WTC11 (cell line): ENCODE results near the gene CDCA5. TPM values are rescaled to one million over a fixed set of nuclear protein-coding genes. Genes with fewer than 3 reads are reported as not detected.

Experiments used
- ATAC-seq: fragments of 200-7000 bp; cut with Tn5 transposase; 2 replicates; pipeline ENCODE4 v1.10.0; 2021; ENCODE audit warnings: mild to moderate bottlenecking, moderate library complexity
- CTCF ChIA-PET: fragments of 300-600 bp; sonication (Branson Sonifier 250); formaldehyde crosslinking; loops from one replicate; lab custom pipeline; 2021; ENCODE audit warnings: antibody characterized with exemption; lab: Charles Lee
- POLR2A ChIA-PET: fragments of 350-600 bp; sonication (Branson Sonifier 250); formaldehyde crosslinking; loops from one replicate; lab custom pipeline; 2021; ENCODE audit warnings: antibody characterized with exemption; lab: Charles Lee
- DNase-seq: peaks from one replicate; pipeline ENCODE4 v3.0.0; 2021; ENCODE audit warnings: low spot score
- H3K27ac Mint-ChIP-seq: 2 replicates; pipeline ENCODE4 v1.8.0; 2021; ENCODE audit warnings: mixed read lengths
- H3K27me3 Mint-ChIP-seq: 2 replicates; pipeline ENCODE4 v1.8.0; 2021; ENCODE audit warnings: low read depth, mild to moderate bottlenecking, moderate library complexity, mixed read lengths
- H3K36me3 Mint-ChIP-seq: 2 replicates; pipeline ENCODE4 v1.8.0; 2021; ENCODE audit warnings: mixed read lengths
- H3K4me1 Mint-ChIP-seq: 2 replicates; pipeline ENCODE4 v1.8.0; 2022; ENCODE audit warnings: mixed read lengths
- H3K4me3 Mint-ChIP-seq: 2 replicates; pipeline ENCODE4 v1.8.0; 2021; ENCODE audit warnings: mild to moderate bottlenecking, moderate library complexity, mixed read lengths
- H3K9me3 Mint-ChIP-seq: 2 replicates; pipeline ENCODE4 v1.8.0; 2021; ENCODE audit warnings: mixed read lengths
- ATF6 ChIP-seq: sonication (generic); formaldehyde crosslinking; IDR thresholded peaks from 2 replicates; pipeline ENCODE4 v1.8.1; 2023; ENCODE audit warnings: mild to moderate bottlenecking, missing genetic modification reagents
- E2F5 ChIP-seq: sonication (generic); formaldehyde crosslinking; IDR thresholded peaks from 2 replicates; pipeline ENCODE4 v1.8.1; 2022; ENCODE audit warnings: mild to moderate bottlenecking, moderate library complexity, missing genetic modification reagents
- EMX1 ChIP-seq: fragments of 250-450 bp; sonication (Bioruptor Pico); IDR thresholded peaks from 2 replicates; pipeline ENCODE4 v1.8.0; 2021; ENCODE audit warnings: mild to moderate bottlenecking
- ERG ChIP-seq: fragments of 250-450 bp; sonication (Bioruptor Pico); IDR thresholded peaks from 2 replicates; pipeline ENCODE4 v1.8.0; 2021; ENCODE audit warnings: mild to moderate bottlenecking
- ESRRA ChIP-seq: sonication (generic); formaldehyde crosslinking; IDR thresholded peaks from 2 replicates; pipeline ENCODE4 v1.8.1; 2022; ENCODE audit warnings: mild to moderate bottlenecking, missing genetic modification reagents, borderline replicate concordance
- GRHL2 ChIP-seq: fragments of 250-450 bp; sonication (Bioruptor Pico); IDR thresholded peaks from 2 replicates; pipeline ENCODE4 v1.8.0; 2022; ENCODE audit warnings: mild to moderate bottlenecking, moderate library complexity; ENCODE audit not compliant: insufficient replicate concordance, severe bottlenecking
- MYBL2 ChIP-seq: sonication (generic); formaldehyde crosslinking; IDR thresholded peaks from 2 replicates; pipeline ENCODE4 v1.8.1; 2023; ENCODE audit warnings: mild to moderate bottlenecking, moderate library complexity, missing genetic modification reagents
- NFATC4 ChIP-seq: fragments of 250-450 bp; sonication (Bioruptor Pico); IDR thresholded peaks from 2 replicates; pipeline ENCODE4 v1.9.0; 2021; ENCODE audit warnings: mild to moderate bottlenecking
- STAT6 ChIP-seq: sonication (generic); formaldehyde crosslinking; conservative IDR thresholded peaks from 2 replicates; pipeline ENCODE4 v1.8.1; 2023; ENCODE audit warnings: mild to moderate bottlenecking, low read depth, missing genetic modification reagents, moderate library complexity
- TEAD4 ChIP-seq: sonication (generic); formaldehyde crosslinking; IDR thresholded peaks from 2 replicates; pipeline ENCODE4 v1.8.0; 2022; ENCODE audit warnings: mild to moderate bottlenecking, missing genetic modification reagents
- ZNF317 ChIP-seq: sonication (generic); formaldehyde crosslinking; IDR thresholded peaks from 2 replicates; pipeline ENCODE4 v1.8.1; 2023; ENCODE audit warnings: low read depth, mild to moderate bottlenecking, moderate library complexity, missing genetic modification reagents, borderline replicate concordance
- ZNF423 ChIP-seq: fragments of 250-450 bp; sonication (Bioruptor Pico); IDR thresholded peaks from 2 replicates; pipeline ENCODE4 v2.1.2; 2022; ENCODE audit warnings: mild to moderate bottlenecking, moderate library complexity
- ZNF425 ChIP-seq: fragments of 250-450 bp; sonication (Bioruptor Pico); conservative IDR thresholded peaks from 2 replicates; pipeline ENCODE4 v1.9.0; 2021; ENCODE audit warnings: mild to moderate bottlenecking
- ZNF671 ChIP-seq: fragments of 250-450 bp; sonication (Bioruptor Pico); IDR thresholded peaks from 2 replicates; pipeline ENCODE4 v1.8.0; 2021; ENCODE audit warnings: mild to moderate bottlenecking
- total RNA-seq: library from RNA; stranded (reverse); gene quantifications from 3 replicates; pipeline ENCODE4 v1.2.3, GENCODE V29; 2021
- TF ChIP-seq, protein P1 (sequence below): fragments of 250-450 bp; sonication (Bioruptor Pico); IDR thresholded peaks from 2 replicates; pipeline ENCODE4 v1.9.0; 2021; ENCODE audit warnings: mild to moderate bottlenecking
- TF ChIP-seq, protein P2 (sequence below): sonication (generic); formaldehyde crosslinking; IDR thresholded peaks from 2 replicates; pipeline ENCODE4 v1.8.1; 2023; ENCODE audit warnings: mild to moderate bottlenecking, moderate library complexity, missing genetic modification reagents
- TF ChIP-seq, protein P3 (sequence below): sonication (generic); formaldehyde crosslinking; IDR thresholded peaks from 2 replicates; pipeline ENCODE4 v1.8.1; 2023; ENCODE audit warnings: mild to moderate bottlenecking, missing genetic modification reagents
- TF ChIP-seq, protein P4 (sequence below): sonication (generic); formaldehyde crosslinking; IDR thresholded peaks from 2 replicates; pipeline ENCODE4 v1.8.1; 2023; ENCODE audit warnings: mild to moderate bottlenecking, missing genetic modification reagents, moderate library complexity

Gene CDCA5
- total RNA-seq, 1 experiment from 2014 or later, result 95.9 TPM

- ATAC-seq, result no peak
- DNase-seq, result no peak
- H3K27me3 Mint-ChIP-seq, result no peaks in the 10 kb centered on the region; the same call in 1 of the 2 replicates
- no peaks in the 10 kb centered on the region for H3K4me1 Mint-ChIP-seq
- no peak overlapping the region for H3K4me3 Mint-ChIP-seq
- CTCF ChIA-PET, result no interaction called here
- no peaks in the 10 kb centered on the region for H3K9me3 Mint-ChIP-seq
- no peaks in the 10 kb centered on the region for H3K36me3 Mint-ChIP-seq
- POLR2A ChIA-PET, result no interaction called here
- TF ChIP-seq GRHL2 (CRISPR knock-in tag) (no peak), ZNF317 (CRISPR knock-in tag) (no peak), E2F5 (CRISPR knock-in tag) (no peak), NFATC4 (CRISPR knock-in tag) (no peak), ZNF671 (CRISPR knock-in tag) (no peak), ERG (CRISPR knock-in tag) (no peak), STAT6 (CRISPR knock-in tag) (no peak), ESRRA (CRISPR knock-in tag) (no peak), EMX1 (CRISPR knock-in tag) (no peak), TEAD4 (no peak), ATF6 (CRISPR knock-in tag) (no peak), MYBL2 (CRISPR knock-in tag) (no peak), ZNF425 (CRISPR knock-in tag) (no peak), ZNF423 (CRISPR knock-in tag) (no peak)
- TF ChIP-seq, protein P1, sequence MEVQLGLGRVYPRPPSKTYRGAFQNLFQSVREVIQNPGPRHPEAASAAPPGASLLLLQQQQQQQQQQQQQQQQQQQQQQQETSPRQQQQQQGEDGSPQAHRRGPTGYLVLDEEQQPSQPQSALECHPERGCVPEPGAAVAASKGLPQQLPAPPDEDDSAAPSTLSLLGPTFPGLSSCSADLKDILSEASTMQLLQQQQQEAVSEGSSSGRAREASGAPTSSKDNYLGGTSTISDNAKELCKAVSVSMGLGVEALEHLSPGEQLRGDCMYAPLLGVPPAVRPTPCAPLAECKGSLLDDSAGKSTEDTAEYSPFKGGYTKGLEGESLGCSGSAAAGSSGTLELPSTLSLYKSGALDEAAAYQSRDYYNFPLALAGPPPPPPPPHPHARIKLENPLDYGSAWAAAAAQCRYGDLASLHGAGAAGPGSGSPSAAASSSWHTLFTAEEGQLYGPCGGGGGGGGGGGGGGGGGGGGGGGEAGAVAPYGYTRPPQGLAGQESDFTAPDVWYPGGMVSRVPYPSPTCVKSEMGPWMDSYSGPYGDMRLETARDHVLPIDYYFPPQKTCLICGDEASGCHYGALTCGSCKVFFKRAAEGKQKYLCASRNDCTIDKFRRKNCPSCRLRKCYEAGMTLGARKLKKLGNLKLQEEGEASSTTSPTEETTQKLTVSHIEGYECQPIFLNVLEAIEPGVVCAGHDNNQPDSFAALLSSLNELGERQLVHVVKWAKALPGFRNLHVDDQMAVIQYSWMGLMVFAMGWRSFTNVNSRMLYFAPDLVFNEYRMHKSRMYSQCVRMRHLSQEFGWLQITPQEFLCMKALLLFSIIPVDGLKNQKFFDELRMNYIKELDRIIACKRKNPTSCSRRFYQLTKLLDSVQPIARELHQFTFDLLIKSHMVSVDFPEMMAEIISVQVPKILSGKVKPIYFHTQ (CRISPR knock-in tag), result no peak
- TF ChIP-seq, protein P2, sequence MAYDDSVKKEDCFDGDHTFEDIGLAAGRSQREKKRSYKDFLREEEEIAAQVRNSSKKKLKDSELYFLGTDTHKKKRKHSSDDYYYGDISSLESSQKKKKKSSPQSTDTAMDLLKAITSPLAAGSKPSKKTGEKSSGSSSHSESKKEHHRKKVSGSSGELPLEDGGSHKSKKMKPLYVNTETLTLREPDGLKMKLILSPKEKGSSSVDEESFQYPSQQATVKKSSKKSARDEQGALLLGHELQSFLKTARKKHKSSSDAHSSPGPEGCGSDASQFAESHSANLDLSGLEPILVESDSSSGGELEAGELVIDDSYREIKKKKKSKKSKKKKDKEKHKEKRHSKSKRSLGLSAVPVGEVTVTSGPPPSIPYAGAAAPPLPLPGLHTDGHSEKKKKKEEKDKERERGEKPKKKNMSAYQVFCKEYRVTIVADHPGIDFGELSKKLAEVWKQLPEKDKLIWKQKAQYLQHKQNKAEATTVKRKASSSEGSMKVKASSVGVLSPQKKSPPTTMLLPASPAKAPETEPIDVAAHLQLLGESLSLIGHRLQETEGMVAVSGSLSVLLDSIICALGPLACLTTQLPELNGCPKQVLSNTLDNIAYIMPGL, result no peak
- TF ChIP-seq, protein P3, sequence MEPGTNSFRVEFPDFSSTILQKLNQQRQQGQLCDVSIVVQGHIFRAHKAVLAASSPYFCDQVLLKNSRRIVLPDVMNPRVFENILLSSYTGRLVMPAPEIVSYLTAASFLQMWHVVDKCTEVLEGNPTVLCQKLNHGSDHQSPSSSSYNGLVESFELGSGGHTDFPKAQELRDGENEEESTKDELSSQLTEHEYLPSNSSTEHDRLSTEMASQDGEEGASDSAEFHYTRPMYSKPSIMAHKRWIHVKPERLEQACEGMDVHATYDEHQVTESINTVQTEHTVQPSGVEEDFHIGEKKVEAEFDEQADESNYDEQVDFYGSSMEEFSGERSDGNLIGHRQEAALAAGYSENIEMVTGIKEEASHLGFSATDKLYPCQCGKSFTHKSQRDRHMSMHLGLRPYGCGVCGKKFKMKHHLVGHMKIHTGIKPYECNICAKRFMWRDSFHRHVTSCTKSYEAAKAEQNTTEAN (CRISPR knock-in tag), result no peak
- TF ChIP-seq, protein P4, sequence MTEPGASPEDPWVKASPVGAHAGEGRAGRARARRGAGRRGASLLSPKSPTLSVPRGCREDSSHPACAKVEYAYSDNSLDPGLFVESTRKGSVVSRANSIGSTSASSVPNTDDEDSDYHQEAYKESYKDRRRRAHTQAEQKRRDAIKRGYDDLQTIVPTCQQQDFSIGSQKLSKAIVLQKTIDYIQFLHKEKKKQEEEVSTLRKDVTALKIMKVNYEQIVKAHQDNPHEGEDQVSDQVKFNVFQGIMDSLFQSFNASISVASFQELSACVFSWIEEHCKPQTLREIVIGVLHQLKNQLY (CRISPR knock-in tag), result no peak
- H3K27ac Mint-ChIP-seq, result peak overlapping the region; percentile 24
Measured at GRCh38 chr11:65053827-65054508, 29.9 kb downstream of the CDCA5 start.
